ENCODE data around the gene UBE2R2.
"Not testable (repeated sequence)": the region's sequence is repeated elsewhere in the genome, so short reads cannot be mapped to it uniquely, and the experiment has no call there.

Gene UBE2R2

GRCh38 chr9:33799928-33800704 lies 16.8 kb upstream of the UBE2R2 start:
- peak; percentile 18 for DNase-seq (ENCODE audit: low spot score)

DNA sequence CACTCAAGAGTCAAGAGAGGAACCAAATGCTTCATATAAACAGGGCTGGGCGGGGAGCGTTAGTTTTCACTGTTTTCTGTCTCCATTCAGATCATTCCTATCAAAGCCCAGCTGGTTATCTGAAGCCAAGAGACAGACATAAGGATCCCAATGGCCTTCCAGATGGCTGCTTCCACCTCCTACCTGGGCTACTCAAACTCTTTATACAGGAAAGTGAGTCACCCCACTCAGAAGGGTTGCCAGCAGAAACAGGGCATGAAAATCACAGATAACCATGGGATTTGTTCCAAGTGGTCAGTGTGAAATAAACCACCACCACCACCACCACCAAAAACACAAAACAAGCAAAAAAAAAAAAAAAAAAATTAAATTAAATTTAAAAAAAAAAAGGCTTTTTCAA lies 16.1 kb upstream of the UBE2R2 start:
- no peak for DNase-seq (ENCODE audit: low spot score)

GRCh38 chr9:33801943-33802500 lies 14.9 kb upstream of the UBE2R2 start:
- DNase-seq (ENCODE audit: low spot score): not testable (repeated sequence)

GRCh38 chr9:33804196-33804595 lies 12.8 kb upstream of the UBE2R2 start:
- not testable (repeated sequence) for DNase-seq (ENCODE audit: low spot score)

DNA sequence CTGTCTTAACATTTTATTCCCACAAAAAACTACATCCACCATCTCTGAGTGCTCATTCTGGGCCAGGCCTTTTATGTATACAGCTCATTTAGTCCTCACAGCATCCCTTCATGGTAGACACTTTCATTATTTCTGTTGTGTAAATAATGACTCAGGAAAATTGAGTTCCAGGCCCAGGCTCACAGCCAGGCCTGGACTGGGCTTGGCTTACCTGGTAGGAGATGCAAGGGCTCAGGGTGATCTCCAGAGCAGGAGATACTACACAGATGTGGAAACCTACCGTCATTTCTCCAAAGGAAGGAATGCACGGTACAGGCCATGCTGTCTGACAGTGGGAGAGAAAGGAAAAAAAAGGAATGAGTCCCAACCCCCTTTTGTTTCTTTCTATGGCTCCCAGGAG lies 9.8 kb upstream of the UBE2R2 start:
- DNase-seq (ENCODE audit: low spot score): not testable (repeated sequence)

DNA sequence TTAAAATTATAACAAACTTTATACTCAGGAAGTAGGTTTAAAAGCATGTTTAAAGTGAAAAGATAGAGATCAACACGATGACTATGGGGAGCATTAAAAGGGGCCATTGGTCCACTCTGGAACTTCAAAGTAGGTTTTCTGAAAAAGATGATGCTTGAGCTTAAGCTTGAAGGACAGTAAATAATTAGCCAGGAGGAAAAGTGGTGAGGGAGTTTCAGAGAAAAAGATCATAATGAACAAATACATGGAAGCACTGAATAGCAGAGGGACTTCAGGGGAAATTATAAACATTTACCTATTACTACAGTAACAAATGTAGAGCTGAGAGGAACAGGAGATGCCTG lies 8.0 kb upstream of the UBE2R2 start:
- not testable (repeated sequence) for DNase-seq (ENCODE audit: low spot score)

- DNase-seq (ENCODE audit: low spot score): no peak
Observed at GRCh38 chr9:33809506-33809905, 7.5 kb upstream of the UBE2R2 start.

- DNase-seq (ENCODE audit: low spot score): peak; percentile 65
Observed at GRCh38 chr9:33813712-33814641, 3.0 kb upstream of the UBE2R2 start.

DNA sequence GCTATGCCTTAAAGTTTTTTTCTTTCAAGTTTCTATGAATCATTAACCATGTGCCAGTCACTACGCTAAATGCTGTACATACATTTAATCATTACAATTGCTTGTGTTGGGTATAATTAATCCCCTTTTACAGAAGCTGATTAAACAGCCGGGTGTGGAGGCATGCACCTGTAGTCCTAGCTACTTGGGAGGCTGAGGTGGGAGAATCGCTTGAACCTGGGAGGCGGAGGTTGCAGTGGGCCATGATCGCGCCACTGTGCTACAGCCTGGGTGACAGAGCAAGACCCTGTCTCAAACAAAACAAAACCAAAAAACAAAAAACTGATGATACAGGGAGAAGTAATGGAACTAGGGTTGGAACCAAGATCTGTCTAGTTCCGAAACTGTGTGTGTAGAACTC lies 1.2 kb upstream of the UBE2R2 start:
- no peak for DNase-seq (ENCODE audit: low spot score)

- peak; percentile 68 for DNase-seq (ENCODE audit: low spot score)
Observed at GRCh38 chr9:33817327-33818166, 587 bp downstream of the UBE2R2 start.

- DNase-seq (ENCODE audit: low spot score): no peak
Observed at GRCh38 chr9:33818167-33818846, 1.3 kb downstream of the UBE2R2 start.

- DNase-seq (ENCODE audit: low spot score): peak; percentile 53
Observed at GRCh38 chr9:33818847-33819500, 2.0 kb downstream of the UBE2R2 start.

GRCh38 chr9:33820231-33820745 lies 3.3 kb downstream of the UBE2R2 start:
- DNase-seq (ENCODE audit: low spot score): no peak

DNA sequence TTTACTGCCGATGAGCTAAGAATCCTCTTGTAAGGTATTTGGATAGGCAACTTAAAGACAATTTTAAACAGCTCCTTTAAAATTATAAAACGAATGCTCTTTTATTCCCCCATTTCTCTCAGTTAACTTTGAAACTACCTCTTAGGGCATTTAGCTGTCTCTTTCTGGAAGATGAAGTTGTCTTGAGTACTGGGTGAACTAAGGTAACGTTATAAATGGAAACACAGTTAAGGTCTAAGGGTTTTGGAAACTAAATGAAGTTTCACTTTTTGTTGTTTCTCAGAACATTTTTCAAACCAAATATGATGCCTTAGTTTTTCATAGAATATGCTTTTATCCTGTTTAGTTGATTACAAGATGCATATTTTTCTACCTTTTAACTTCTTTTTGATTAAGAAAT lies 6.8 kb downstream of the UBE2R2 start:
- no peak for DNase-seq (ENCODE audit: low spot score)

DNA sequence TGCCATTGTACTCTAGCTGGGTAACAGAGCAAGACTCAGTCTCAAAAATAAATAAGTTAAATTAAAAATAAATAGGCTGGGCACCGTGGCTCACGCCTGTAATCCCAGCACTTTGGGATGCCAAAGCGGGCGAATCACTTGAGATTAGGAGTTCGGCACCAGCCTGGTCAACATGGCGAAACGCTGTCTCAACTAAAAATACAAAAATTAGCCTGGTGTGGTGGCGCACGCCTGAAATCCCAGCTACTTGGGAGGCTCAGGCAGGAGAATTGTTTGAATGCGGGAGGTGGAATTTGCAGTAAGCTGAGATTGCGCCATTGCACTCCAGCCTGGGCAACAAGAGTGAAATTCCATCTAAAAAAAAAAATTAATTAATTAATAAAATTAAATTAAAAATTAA lies 10.3 kb downstream of the UBE2R2 start:
- DNase-seq (ENCODE audit: low spot score): not testable (repeated sequence)

GRCh38 chr9:33829641-33830230 lies 12.8 kb downstream of the UBE2R2 start:
- not testable (repeated sequence) for DNase-seq (ENCODE audit: low spot score)

GRCh38 chr9:33835625-33836260 lies 18.8 kb downstream of the UBE2R2 start:
- no peak for DNase-seq (ENCODE audit: low spot score)

- peak; percentile 35 for DNase-seq (ENCODE audit: low spot score)
Observed at GRCh38 chr9:33836261-33836660, 19.3 kb downstream of the UBE2R2 start.

DNA sequence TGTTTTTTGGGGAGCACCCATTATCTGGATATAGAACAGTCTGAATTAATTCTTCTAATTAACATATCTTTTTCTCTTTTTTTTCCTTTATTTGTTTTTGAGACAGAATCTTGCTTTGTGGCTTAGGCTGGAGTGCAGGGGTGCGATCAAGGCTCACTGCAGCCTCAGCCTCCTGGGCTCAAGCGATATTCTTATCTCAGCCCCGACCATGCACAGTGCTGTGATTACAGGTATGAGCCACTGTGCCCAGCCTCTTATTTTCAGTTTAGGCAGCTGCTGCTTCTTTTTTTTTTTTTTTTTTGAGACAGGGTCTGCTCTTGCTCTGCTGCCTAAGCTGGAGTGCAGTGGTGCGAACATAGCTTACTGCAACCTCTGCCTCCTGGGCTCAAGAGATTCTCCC lies 20.2 kb downstream of the UBE2R2 start:
- no peak for DNase-seq (ENCODE audit: low spot score)

- peak; percentile 23 for DNase-seq (ENCODE audit: low spot score)
Observed at GRCh38 chr9:33840381-33840780, 23.4 kb downstream of the UBE2R2 start.

Data from AG20443 (cell line).